A549 (cell line): Measurements from ENCODE around the gene SLC25A48. TPM values are rescaled to one million over a fixed set of nuclear protein-coding genes. Genes with fewer than 3 reads are reported as not detected.

Source experiments
- ATAC-seq, 2 experiments: fragments of 200-7000 bp in 1 of 2; fragments of >200 bp in 1 of 2; cut with Nextera tagmentation in 1 of 2; cut with Tn5 transposase in 1 of 2; 3 replicates each; pipeline versions ENCODE4 v1.8.0 to v1.9.1; 2018 to 2020; ENCODE audit warnings: mild to moderate bottlenecking in 1 of 2, moderate library complexity in 1 of 2
- CTCF ChIA-PET: fragments of 300-600 bp; sonication (Branson Sonifier 250); formaldehyde crosslinking; extraction: SDS; loops from one replicate; lab custom pipeline; 2021; ENCODE audit warnings: antibody characterized with exemption, inconsistent platforms; lab: Yijun Ruan, JAX
- POLR2A ChIA-PET: fragments of 350-600 bp; formaldehyde crosslinking; extraction: SDS; loops from one replicate; lab custom pipeline; 2021; ENCODE audit warnings: antibody characterized with exemption, inconsistent platforms; lab: Yijun Ruan, JAX
- DNase-seq, 2 experiments: peaks; one replicate each; pipeline versions ENCODE4 v3.0.0 to v3.0.0-alpha.2; 2011 to 2016; ENCODE audit warnings: low read depth in 1 of 2, low spot score in 1 of 2
- FAIRE-seq: peaks from 2 replicates; lab custom pipeline; 2011; peaks lifted over from hg19 to GRCh38; lab: Jason Lieb, UNC
- H3K27ac ChIP-seq, 2 experiments: fragments of >200 bp; sonication (Bioruptor Twin); formaldehyde crosslinking; 3 replicates each; pipeline ENCODE4 v1.5.1; 2016 to 2017
- H3K4me1 ChIP-seq: fragments of >200 bp; sonication (Bioruptor Twin); formaldehyde crosslinking; 3 replicates; pipeline ENCODE4 v1.6.1; 2016
- H3K4me2 ChIP-seq: fragments of >200 bp; sonication (Bioruptor Twin); formaldehyde crosslinking; 3 replicates; pipeline ENCODE4 v1.6.1; 2016
- H3K4me3 ChIP-seq: fragments of >200 bp; sonication (Bioruptor Twin); formaldehyde crosslinking; 3 replicates; pipeline ENCODE4 v1.5.1; 2016
- H3K9me3 ChIP-seq: fragments of >200 bp; sonication (Bioruptor Twin); formaldehyde crosslinking; 3 replicates; pipeline ENCODE4 v1.6.1; 2016
- CEBPB ChIP-seq, 2 experiments: fragments of >200 bp in 1 of 2; sonication (Bioruptor Twin) in 1 of 2; formaldehyde crosslinking in 1 of 2; IDR thresholded peaks; 2 replicates each; pipeline ENCODE4 v1.6.1; 2012 to 2016
- CTCF ChIP-seq: fragments of >200 bp; sonication (Bioruptor Twin); formaldehyde crosslinking; IDR thresholded peaks from 3 replicates; pipeline ENCODE4 v1.5.1; 2016
- EHMT2 ChIP-seq: fragments of 200-600 bp; sonication (generic); IDR thresholded peaks from 2 replicates; pipeline ENCODE4 v1.6.1; 2016; ENCODE audit warnings: antibody characterized with exemption, low read depth, mild to moderate bottlenecking, moderate library complexity
- FOSB ChIP-seq: fragments of 250-450 bp; sonication (Bioruptor Pico); IDR thresholded peaks from 2 replicates; pipeline ENCODE4 v1.5.0; 2020; ENCODE audit warnings: mild to moderate bottlenecking, moderate library complexity
- HOXB5 ChIP-seq: fragments of 250-450 bp; sonication (Bioruptor Pico); IDR thresholded peaks from 2 replicates; pipeline ENCODE4 v1.5.0; 2020; ENCODE audit warnings: mild to moderate bottlenecking, moderate library complexity
- KDM5A ChIP-seq: fragments of 200-600 bp; sonication (generic); IDR thresholded peaks from 2 replicates; pipeline ENCODE4 v1.6.1; 2016; ENCODE audit warnings: antibody characterized with exemption, mild to moderate bottlenecking
- MAFK ChIP-seq: fragments of 450-650 bp; IDR thresholded peaks from 2 replicates; pipeline ENCODE4 v1.6.1; 2014; ENCODE audit not compliant: partially characterized antibody
- MYC ChIP-seq: IDR thresholded peaks from 2 replicates; pipeline ENCODE4 v1.6.1; 2012; ENCODE audit warnings: mild to moderate bottlenecking, inconsistent platforms, low read length, improper control_type of control experiment, borderline replicate concordance
- NFE2L2 ChIP-seq: fragments of 150-350 bp; conservative IDR thresholded peaks from 2 replicates; pipeline ENCODE4 v1.6.1; 2014; ENCODE audit warnings: low read length
- PHF8 ChIP-seq: fragments of 200-600 bp; sonication (generic); IDR thresholded peaks from 2 replicates; pipeline ENCODE4 v1.6.1; 2016; ENCODE audit warnings: low read depth, mild to moderate bottlenecking, antibody characterized with exemption, moderate library complexity, borderline replicate concordance
- POLR2A ChIP-seq: IDR thresholded peaks from 2 replicates; pipeline ENCODE4 v1.6.1; 2012; ENCODE audit warnings: mild to moderate bottlenecking, low read length
- RAD21 ChIP-seq, 2 experiments: fragments of >200 bp in 1 of 2; sonication (Bioruptor Twin) in 1 of 2; formaldehyde crosslinking in 1 of 2; IDR thresholded peaks in 1 of 2; conservative IDR thresholded peaks in 1 of 2; 2 replicates in 1 of 2; 3 replicates in 1 of 2; pipeline ENCODE4 v1.6.1; 2012 to 2018; ENCODE audit warnings: inconsistent platforms in 1 of 2
- RARB ChIP-seq: fragments of 250-450 bp; sonication (Bioruptor Pico); IDR thresholded peaks from 2 replicates; pipeline ENCODE4 v1.8.0; 2021; ENCODE audit warnings: mild to moderate bottlenecking, moderate library complexity
- SMC3 ChIP-seq: fragments of >200 bp; sonication (Bioruptor Twin); formaldehyde crosslinking; IDR thresholded peaks from 3 replicates; pipeline ENCODE4 v1.6.1; 2018; ENCODE audit warnings: inconsistent platforms
- TFCP2L1 ChIP-seq: fragments of 250-450 bp; sonication (Bioruptor Pico); IDR thresholded peaks from 2 replicates; pipeline ENCODE4 v1.5.0; 2021; ENCODE audit warnings: mild to moderate bottlenecking
- USF2 ChIP-seq: fragments of 450-650 bp; IDR thresholded peaks from 2 replicates; pipeline ENCODE4 v1.6.1; 2014; ENCODE audit warnings: antibody characterized with exemption
- ZC3H11A ChIP-seq: fragments of 450-650 bp; IDR thresholded peaks from 2 replicates; pipeline ENCODE4 v1.6.1; 2014; ENCODE audit warnings: antibody characterized with exemption, mild to moderate bottlenecking
- WGBS: methylation state at CpG from one replicate; pipeline ENCODE4 v1.1.6; 2017; ENCODE audit errors: missing lambda C conversion rate; 5-methylcytosine and 5-hydroxymethylcytosine counted together
- polyA plus RNA-seq, 4 experiments: library from polyadenylated mRNA; depleted of rRNA in 3 of 4; stranded (reverse); fragments of >200 nt; fragmentation: RNase III in 1 of 4; extraction: RNeasy Plus Mini Kit Qiagen cat#74134 plus additional on column Dnase treatment in 1 of 4; gene quantifications; 2 replicates in 3 of 4; 3 replicates in 1 of 4; pipeline ENCODE4 v1.2.3, GENCODE V29; 2011 to 2017
- TF ChIP-seq, protein P1 (sequence below): fragments of 250-450 bp; sonication (Bioruptor Pico); IDR thresholded peaks from 2 replicates; pipeline ENCODE4 v1.5.0; 2021; ENCODE audit warnings: mild to moderate bottlenecking, moderate library complexity, borderline replicate concordance
- TF ChIP-seq, protein P2 (sequence below): fragments of 150-350 bp; IDR thresholded peaks from 2 replicates; pipeline ENCODE4 v1.6.1; 2014; ENCODE audit warnings: low read depth, mild to moderate bottlenecking, low read length

The SLC25A48 gene
- polyA plus RNA-seq, 2 of the 4 experiments (the other 2 are of a cell fraction) = 0.18 TPM; not detected in 1

GRCh38 chr5:135831851-135832555 is 2.5 kb upstream of the SLC25A48 start:
- DNase-seq (no peak), ATAC-seq (no peak), FAIRE-seq (no peak)
- H3K4me2 ChIP-seq = no peak overlapping the region
- ChIA-PET POLR2A (no interaction called here), CTCF (interaction anchor here (1.3 to 8.6 kb wide), 7 partner anchors 10 to 393 kb away, joined by 3 to 153 read pairs (median 12); no protein-coding TSS in a partner anchor)
- H3K9me3 ChIP-seq = no peaks in the 10 kb centered on the region
- WGBS = 41% methylated on average over 12 of the region's 12 CpGs
- H3K4me3 ChIP-seq = no peak overlapping the region
- TF ChIP-seq CEBPB (IDR thresholded peaks at IDR 0.05) (no peak), RAD21 (conservative IDR thresholded peaks at IDR 0.05 in 1 of 2, IDR thresholded peaks at IDR 0.05 in 1 of 2) (no peak), NFE2L2 (no peak), ZC3H11A (no peak), KDM5A (no peak), HOXB5 (CRISPR knock-in tag) (no peak), EHMT2 (no peak), POLR2A (no peak), PHF8 (no peak)
- TF ChIP-seq, protein P1, sequence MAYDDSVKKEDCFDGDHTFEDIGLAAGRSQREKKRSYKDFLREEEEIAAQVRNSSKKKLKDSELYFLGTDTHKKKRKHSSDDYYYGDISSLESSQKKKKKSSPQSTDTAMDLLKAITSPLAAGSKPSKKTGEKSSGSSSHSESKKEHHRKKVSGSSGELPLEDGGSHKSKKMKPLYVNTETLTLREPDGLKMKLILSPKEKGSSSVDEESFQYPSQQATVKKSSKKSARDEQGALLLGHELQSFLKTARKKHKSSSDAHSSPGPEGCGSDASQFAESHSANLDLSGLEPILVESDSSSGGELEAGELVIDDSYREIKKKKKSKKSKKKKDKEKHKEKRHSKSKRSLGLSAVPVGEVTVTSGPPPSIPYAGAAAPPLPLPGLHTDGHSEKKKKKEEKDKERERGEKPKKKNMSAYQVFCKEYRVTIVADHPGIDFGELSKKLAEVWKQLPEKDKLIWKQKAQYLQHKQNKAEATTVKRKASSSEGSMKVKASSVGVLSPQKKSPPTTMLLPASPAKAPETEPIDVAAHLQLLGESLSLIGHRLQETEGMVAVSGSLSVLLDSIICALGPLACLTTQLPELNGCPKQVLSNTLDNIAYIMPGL (CRISPR knock-in tag) = no peak
- no peak overlapping the region for H3K27ac ChIP-seq
- 0 out of 3 replicates have a peak, but pooled peaks cover 6% of the 10 kb centered on the region for H3K4me1 ChIP-seq

GRCh38 chr5:135832941-135833920 is 1.2 kb upstream of the SLC25A48 start:
- Histone ChIP-seq H3K27ac (no peak overlapping the region), H3K4me1 (0 out of 3 replicates have a peak, but pooled peaks cover 6% of the 10 kb centered on the region), H3K4me3 (no peak overlapping the region), H3K9me3 (peaks cover under 1% of the 10 kb centered on the region), H3K4me2 (no peak overlapping the region)
- no peak for ATAC-seq
- no peak for TF ChIP-seq RARB
- TF ChIP-seq, protein P2, sequence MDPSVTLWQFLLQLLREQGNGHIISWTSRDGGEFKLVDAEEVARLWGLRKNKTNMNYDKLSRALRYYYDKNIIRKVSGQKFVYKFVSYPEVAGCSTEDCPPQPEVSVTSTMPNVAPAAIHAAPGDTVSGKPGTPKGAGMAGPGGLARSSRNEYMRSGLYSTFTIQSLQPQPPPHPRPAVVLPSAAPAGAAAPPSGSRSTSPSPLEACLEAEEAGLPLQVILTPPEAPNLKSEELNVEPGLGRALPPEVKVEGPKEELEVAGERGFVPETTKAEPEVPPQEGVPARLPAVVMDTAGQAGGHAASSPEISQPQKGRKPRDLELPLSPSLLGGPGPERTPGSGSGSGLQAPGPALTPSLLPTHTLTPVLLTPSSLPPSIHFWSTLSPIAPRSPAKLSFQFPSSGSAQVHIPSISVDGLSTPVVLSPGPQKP = no peak
- no peak for TF ChIP-seq CTCF
- TF ChIP-seq EHMT2 = no peak
- TF ChIP-seq FOSB = no peak
- no peak for TF ChIP-seq ZC3H11A
- no peak for TF ChIP-seq RAD21 (conservative IDR thresholded peaks at IDR 0.05 in 1 of 2, IDR thresholded peaks at IDR 0.05 in 1 of 2)
- no peak for TF ChIP-seq MAFK
- no peak for TF ChIP-seq USF2
- no peak for TF ChIP-seq TFCP2L1 (CRISPR knock-in tag)
- TF ChIP-seq CEBPB (IDR thresholded peaks at IDR 0.05) = no peak
- no peak for TF ChIP-seq SMC3
- no peak for TF ChIP-seq MYC
- no peak for FAIRE-seq
- ChIA-PET POLR2A (no interaction called here), CTCF (interaction anchor here (0.6 to 8.6 kb wide), 16 partner anchors 11 to 369 kb away, joined by 3 to 105 read pairs (median 6); no protein-coding TSS in a partner anchor)
- WGBS = 76% methylated on average over 13 of the region's 14 CpGs
- DNase-seq = no peak
